Mesenteric fat pad (tissue), 1 donor: Measurements from ENCODE around the gene MPPED1. TPM values are rescaled to one million over a fixed set of nuclear protein-coding genes. Genes with fewer than 3 reads are reported as not detected.

ENCODE experiments used
- DNase-seq: peaks from one replicate; pipeline ENCODE4 v3.0.0-alpha.2; 2020; ENCODE audit warnings: low spot score
- total RNA-seq: library from RNA; stranded (reverse); fragmentation: NEBNext Ultra II Directional; extraction: Animal tissue kit (Norgen Biotek cat#: 25700); gene quantifications from one replicate; pipeline ENCODE4 v1.2.1, GENCODE V29; 2021
- donor health status: DM: yes; HTN: yes; CAD: no.

MPPED1 gene
- total RNA-seq, 1 donor from 2014 or later = not detected

DNA sequence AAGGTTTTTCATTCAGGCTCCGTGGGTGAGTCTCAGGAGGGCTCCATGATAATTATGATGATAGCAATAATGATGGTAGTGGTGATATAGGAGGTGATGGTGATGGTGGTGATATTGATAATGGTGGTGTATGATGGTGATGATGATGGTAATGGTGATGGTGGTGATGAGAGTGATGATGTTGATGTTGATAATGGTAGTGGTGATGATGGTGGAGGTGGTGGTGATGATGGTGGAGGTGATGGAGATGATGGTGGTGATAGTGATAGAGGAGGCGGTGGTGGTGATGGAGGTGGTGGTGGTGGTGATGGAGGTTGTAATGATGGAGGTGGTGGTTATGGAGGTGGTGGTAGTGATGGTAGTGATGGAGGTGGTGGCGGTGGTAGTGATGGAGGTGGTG is 79.4 kb downstream of the MPPED1 start:
- no peak for DNase-seq

DNA sequence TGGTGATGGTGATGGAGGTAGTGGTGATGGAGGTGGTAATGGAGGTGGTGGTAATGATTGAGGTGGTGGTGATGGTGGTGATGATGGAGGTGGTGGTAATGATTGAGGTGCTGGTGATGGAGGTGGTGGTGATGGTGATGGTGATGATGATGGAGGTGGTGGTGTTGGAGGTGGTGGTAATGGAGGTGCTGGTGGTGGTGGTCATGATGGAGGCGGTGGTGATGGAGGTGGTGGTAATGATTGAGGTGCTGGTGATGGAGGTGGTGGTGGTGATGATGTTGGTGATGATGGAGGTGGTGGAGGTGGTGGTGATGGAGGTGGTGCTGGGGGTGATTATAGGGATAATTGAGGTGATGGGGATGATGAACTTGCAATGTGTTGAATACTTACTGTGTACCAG is 79.9 kb downstream of the MPPED1 start:
- no peak for DNase-seq

DNA sequence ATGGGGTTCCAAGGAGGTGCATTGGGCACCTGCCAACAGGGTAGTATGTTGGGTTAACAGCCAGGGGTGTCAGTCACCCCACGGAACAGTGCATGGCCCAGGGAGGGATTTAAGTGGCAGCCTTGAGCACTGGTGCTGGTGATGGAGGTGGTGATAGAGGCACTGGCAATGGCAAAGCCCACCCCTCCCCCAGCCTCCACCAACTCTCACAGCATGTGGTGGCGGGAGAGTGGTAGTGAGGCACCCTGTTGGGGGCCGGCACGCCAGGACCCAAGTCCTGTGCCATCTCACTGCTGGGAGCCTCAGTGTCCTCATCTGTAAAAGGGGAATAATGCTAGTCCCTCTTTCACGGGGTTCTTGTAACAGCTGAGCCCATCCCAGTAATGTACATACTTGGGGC is 81.5 kb downstream of the MPPED1 start:
- no peak for DNase-seq

DNA sequence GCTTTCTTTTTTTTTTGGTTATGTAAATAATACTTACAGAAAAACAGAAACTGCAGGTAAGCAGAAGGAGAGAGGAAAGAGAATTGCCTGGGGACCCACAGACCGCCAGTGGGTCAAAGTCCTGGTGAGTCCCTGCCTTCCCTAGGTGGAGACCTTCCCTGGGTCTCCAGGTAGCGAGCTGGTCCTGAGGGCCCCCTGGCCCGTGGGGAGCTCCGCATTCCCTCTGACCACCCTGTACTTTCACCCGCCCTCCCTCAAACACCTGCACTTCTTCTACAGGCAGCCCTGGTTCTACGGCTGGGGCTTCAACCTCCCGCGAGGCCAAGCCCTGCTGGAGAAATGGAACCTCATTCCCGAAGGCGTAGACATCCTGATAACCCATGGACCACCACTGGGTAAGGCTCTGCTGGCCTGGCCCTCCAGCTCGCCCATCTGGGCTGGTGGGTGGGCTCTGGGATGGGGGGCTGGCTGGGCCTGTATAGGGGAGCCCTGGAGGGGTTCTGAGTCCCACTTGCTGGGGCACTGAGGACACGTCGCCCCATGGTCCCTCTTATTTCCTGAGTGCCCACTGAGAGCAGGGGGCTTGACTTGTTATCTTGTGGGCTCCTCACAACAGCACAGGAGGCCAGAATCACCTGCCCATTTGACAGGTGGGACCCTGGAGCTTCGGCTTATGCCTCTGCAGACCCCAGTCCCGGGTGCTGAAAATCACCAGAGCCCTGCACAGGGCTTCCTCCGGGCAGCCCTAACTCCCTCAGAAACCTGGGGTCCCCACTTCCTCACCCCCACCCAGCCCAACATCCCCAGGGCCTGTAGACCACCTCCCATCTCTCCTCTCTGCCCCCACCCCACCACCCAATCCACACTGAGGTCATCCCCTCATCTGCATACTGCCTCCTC is 86.4 kb downstream of the MPPED1 start:
- DNase-seq = no peak

DNA sequence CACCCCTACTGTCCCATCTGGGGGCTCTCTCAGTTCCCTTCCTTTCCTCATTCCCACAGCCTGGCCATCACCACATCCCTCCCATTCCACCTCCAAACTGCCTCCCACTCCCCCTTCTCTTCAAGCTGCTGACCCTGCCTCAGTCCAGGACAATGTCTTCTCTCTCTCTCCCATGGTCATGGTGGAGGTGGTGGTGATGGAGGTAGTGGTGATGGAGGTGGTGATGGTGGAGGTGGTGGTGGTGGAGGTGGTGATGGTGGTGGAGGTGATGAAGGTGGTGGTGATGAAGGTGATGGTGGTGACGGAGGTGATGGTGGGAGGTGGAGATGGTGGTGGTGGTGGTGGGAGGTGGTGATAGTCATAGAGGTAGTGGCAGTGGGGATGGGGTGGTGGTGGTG is 87.0 kb downstream of the MPPED1 start:
- no peak for DNase-seq

DNA sequence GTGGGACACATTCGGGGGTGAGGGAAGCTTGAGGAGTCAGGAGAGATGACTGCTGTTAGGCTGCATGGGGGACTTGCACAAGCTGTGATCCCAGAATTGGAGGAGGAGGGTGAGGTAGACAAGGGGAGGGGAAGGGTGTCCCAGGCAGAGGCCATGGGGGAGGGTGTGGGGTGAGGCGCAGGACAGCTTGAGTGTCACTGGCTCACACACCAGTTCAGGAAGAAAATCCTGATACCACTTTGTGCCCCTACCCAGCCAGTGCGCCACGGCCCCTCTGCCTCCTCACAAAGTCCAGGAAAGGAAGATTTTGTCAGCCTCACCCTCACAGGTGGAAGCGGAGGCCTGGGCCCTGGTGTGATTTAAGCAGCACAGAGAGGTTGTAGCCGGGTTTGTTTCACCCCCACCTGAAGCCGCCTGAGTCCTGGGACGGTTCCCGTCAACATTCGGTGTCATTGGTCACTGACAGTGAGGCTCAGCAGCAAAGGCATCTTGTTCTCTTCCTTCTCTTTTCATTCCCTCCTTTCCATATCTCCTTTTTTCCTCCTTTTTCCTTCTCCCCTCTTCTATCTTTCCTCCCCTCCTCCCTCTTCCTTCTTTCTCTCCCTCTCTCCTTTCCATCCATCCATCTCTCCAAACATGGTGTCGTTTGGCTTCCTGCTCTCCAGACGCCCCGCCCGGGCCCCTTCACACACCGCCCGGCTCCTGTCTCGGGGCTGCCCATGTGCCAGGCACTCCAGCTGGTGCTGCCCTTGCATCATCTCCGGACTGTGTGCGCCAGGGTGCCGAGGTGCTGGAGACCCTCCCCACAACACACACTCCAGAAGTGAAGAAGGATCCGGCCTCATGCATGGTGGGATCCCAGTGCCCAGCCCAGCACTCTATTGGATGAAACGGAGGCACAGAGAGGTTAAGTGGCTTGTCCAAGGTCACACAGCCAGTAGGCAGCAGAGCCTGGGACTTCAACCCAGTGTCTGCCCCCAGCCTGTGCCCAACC is 89.3 kb downstream of the MPPED1 start:
- DNase-seq = no peak

DNA sequence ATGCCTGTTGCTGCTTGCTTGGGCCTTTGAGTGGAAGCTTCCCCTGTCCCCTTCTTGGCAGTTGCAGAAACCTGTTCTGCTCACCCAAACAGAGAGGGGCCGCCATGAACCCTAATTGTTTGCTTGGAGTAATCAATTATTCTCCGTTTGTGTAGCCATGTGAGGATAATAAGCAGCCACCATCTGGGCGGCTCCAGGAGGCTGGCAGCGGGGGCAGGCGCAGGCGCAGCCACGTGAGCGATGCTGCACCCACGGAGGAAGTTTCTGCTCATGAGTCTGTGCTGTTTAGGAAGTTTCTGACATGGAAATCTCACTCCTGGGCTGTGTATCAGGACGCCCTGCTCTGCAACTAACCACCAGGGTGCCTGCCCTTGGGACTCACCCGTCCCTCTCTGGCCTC is 90.1 kb downstream of the MPPED1 start:
- no peak for DNase-seq

DNA sequence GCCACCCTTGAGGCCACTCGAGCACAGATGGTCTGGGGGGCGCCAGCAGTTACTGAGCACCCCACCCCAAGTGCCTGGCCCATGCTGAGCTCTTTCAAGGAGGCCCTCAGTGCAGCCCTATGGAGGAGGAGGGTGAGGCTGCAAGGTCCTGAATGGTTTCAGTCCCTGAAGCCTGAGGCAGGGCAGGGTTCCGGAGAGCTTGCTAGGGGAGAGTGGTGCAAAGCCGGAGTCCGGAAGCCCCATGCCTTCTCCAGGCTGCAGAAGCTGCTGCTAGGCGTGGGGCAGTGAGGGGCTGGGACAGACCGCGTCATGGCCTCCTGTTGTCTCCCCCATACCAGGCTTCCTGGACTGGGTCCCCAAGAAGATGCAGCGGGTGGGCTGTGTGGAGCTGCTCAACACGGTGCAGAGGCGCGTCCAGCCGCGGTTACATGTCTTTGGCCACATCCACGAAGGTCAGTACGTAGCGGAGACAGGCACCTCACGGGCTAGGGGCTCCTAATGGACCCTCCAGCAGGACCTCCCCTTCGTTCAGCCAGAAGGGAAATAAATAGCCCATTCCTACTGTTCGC is 90.6 kb downstream of the MPPED1 start:
- DNase-seq = no peak

DNA sequence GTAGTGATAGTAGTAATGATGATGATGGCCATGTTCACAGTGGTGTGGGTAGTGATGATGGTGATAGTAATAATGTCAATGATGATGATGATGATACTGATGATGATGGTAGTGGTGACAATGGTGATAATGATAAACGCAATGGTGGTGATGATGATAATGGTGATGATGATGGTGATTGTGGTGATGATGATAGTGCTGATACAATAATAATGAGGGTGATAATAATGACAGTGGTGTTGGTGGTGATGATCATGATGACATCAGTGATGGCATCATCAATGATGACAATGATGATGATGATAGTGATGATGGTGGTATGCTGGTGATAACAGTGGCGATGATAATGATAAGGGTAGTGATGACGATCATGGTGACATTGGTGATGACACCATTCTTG is 92.3 kb downstream of the MPPED1 start:
- DNase-seq = no peak

DNA sequence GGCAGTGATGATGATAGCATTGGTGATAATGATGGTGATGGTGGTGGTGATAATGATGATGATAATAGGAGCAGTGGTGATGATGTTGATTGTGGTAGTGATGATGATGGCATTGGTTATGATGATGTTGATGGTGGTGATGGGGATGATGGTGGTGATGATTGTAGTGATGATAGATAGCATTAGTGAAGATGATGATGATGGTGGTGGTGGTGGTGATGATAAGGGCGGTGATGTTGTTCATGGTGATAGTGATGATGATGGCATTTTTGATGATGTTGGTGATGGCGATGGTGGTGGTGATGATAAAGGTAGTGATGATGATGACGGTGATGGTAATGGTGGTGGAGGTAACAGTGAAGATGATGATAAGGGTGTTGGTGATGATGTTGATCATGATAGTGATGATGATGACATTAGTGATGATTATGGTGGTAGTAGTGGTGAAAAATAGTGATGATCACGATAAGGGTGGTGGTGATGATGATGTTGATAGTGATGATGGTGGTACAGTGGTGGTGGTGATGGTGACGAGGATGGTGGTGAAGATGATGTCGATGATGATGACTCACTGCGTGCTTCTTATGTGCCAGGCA is 93.0 kb downstream of the MPPED1 start:
- no peak for DNase-seq

DNA sequence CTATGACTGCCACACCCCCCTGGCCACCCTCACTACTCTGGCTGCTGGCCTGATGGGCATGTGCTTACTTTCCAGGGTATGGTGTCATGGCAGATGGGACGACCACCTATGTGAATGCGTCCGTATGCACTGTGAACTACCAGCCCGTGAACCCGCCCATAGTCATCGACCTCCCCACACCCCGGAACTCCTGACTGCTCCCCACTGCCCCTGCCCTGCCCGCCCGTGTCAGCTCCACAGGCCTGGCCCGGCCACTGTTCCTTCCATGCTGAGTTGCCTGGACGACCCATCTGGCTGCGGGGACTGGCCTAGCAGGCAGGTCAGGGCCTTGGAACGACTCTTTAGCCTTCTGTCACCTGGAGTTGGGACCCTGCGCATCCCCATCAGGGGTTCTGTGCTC is 93.6 kb downstream of the MPPED1 start:
- DNase-seq = no peak

DNA sequence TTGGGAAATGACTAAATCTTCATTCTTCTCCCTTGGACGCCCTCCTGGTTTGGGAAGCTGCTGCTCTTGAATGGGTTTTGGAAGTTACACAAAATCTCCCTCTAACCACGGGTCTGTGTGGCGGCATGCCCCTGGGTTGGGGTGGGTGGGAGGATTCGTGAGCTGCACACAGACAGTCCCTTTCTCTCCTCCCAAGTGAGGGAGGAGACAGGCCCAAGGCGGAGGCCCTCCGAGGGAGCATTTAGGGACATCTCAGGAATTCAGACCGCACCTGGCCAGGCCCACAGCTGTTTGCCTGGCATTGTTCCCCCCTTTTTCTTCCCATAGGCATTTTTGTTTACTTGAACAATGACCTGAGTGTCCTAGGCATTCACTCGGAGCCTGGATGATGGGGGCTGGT is 94.1 kb downstream of the MPPED1 start:
- no peak for DNase-seq

DNA sequence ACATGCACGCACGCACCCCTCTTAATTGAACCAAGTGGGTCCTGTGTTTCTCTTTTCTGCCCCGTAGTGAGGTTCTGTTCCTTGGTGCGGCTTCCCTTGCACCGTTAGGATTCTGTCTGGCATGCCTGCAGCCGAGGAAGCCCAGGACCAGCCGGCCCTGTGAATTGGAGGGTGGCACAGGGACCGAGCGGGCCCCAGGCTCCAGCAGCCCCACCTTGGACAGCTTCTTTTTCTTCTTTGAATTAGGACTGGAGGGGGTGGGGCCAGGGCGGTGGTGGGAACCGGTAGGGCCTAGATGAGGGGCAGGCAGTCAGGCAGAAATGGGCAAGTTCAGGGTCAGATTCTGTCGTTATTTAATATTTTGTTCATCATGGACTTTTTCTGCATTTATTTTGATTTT is 94.7 kb downstream of the MPPED1 start:
- DNase-seq = no peak

DNA sequence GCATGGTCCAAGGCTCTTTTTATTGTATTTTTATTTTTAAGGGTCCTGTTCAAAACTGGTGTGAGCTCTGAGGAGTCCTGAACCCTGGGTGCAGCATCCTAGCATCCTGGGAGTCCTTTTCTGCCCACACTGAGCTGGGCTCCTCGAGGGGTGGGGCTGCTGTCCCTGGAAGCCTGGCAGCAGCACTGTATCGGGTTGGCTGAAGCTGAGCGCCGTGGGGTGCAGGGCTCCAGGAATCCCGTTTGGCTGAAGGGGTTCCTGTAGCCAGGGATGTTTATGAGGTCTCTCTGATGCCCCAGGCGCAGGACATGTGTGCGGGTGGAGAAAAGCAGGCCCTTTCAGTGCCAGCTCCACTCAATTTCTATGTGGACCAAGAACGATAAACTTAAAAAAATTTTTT is 95.4 kb downstream of the MPPED1 start:
- no peak for DNase-seq

DNA sequence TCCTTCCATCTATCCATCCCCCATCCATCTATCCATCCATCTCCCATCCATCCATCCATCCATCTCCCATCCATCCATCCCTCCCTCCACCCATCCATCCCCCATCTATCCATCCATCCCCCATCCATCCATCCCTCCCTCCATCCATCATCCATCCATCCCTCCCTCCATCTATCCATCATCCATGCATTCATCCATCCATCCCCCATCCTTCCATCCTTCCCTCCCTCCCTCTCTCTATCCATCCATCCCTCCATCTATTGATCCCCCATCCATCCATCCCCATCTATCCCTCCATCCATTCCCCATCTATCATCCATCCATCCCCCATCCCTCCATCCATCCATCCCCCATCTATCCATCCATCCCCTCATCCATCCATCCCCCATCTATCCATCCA is 96.7 kb downstream of the MPPED1 start:
- no peak for DNase-seq

DNA sequence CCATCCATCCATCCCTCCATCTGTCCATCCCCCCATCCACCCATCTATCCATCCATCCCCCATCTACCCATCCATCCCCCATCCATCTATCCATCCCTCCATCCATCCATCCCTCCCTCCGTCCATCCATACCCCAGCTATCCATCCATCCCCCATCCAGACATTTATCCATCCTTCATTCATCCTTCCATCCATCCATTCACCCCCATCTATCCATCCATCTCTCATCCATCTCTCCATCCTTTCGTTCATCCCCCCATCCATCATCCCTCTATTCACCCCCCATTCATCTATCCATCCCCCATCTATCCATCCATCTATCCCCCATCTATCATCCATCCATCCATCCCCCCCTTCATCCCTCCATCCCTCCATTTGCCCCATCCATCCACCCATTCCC is 97.5 kb downstream of the MPPED1 start:
- DNase-seq = no peak

DNA sequence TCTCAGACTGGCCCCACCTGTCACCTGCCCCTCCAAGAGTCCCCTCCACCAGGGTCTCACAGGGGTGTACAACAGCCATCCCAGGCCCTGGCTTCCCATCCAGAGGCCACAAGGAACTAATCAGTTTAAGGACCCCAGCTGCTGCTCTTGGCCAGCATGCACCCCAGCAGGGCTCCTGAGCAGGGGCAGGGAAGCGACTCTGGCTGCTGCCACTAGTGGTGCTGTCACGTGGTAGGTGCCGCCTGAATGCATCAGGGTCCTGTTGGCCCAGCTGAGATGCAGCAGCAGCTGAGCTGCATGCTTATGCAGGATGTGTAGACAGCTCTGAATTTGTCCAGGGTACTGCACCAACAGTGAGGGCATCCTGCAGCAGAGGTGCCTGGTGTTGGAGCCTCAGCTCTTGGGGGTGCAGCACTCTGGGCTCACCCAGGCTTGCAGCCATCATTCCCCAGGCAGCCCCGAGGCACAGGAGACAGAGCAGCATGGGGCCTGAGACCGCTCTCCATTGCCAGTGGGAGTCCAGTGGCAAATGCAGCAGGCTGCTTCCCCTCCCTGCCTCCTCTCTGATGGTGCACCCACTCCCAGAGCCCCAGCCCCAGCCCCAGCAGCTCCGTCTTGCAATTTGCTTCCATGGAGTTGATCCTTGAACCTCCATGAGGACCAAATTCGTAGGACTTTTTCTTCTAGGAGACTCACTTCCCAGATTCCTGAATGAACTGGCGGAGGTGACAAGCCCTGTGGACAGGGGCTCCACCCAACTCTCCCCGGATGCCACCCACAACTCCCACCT is 98.7 kb downstream of the MPPED1 start:
- DNase-seq = no peak

DNA sequence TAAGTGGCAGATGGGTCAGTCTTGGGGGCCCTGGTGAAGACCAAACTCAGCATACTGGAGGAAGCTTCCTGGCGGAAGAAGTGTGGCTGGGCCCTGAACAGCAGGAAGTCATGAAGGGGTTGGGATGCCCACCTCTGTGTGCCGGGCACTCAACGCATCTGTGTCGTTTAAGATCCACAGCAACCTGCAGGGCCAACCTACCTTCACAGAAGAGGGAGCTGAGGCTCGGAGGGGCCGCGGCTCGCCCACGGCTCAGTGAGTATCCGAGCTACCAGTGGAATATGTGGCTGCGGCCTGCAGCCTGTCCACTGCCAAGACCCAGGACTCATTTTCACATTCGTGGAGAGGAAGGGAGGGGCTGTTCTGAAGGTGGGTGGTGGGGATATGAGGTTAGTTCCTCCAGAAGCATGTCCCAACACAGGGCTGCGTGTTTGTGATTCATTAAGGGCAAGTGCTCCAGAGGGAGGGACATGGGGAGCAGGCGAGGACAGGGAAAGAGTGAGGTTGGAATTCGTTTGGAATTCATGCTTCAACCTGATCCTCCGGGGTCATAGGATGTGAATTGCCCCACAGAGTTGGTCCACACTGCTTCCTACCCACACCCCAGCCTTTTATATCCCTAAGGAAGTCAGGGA is 99.6 kb downstream of the MPPED1 start:
- no peak for DNase-seq

DNA sequence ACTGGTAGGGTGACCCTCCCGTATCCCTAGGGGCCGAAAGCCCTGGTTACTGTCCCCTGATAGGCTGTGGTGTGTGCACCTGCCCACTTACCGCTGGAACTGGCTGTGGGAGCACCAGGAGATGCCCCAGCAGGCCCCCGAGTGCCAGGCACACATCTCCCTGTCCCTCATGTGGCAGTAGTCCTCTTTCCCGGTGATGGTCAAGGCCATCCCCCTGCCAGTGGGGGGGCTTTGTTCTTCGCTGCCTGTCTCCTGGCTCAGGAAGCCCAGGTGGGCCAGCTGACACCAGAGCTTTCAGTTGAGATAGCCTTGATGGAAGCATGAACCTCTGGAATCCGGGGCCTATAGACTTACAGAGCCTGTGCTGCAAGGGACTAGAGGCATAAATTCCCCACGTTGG is 100.5 kb downstream of the MPPED1 start:
- DNase-seq = no peak

DNA sequence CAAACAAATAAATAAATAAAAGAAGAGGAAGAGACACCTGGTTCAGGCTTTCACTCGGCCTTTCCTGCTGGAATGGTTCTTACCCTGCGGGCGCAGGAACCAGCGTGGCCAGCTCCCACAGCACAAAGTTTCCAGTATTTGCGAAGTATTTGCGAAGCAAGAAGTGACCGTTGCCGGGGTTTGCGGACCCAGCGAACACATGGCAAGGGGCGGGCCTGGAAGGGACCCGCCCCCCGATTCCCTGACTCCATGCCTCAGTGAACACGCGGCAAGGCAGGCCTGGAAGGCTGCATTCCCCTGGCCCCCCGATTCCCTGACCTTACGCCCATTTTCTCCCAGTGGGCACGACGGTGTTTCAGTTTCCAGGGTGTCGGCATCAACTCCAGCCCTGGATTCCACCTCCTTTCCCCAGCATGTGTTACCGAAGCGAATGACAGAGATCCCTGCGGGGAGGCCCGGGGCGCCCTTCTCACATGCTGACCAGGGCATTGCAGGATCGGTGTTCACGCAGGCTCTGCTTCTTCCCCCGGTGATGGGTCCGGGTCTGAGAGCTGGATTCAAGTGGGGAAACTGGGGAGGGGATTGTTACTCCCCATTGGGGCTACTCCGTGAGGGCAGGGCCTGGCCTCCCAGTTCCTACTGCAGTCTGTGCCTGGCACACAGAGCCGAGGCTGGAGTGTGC is 102.8 kb downstream of the MPPED1 start:
- DNase-seq = no peak
